HG02938 (cell line): ENCODE results near the gene RIC3.
A peak's percentile ranks its signal among the peaks of the same experiment; 100 is the strongest.

Source experiments
- ATAC-seq: cut with Tn5 transposase; IDR thresholded peaks from one replicate; pipeline ENCODE4 v1.9.1; 2021; ENCODE audit warnings: mild to moderate bottlenecking, moderate library complexity; ENCODE audit not compliant: unreplicated experiment

Gene RIC3

GRCh38 chr11:8105666-8106065 is 63.2 kb downstream of the RIC3 start:
- no peak for ATAC-seq

DNA sequence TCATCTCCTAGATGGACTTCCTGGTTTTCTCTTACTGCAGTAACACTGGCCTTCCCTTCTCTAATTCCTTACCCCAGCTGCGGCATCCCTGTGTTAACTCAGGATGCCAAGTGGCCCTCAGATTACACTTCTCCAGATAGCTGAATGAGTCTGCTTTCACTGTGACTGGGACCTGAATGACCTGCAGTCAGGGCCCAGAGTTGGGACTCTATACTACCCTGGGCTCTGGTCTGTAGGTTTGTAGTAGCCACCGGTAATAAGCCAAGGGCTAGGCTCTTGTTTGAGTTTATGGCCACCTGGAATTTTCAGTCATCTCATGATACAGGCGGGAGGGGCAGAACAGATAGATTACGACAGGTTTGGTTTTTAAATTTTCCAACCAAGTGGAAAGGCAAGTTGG is 63.7 kb downstream of the RIC3 start:
- no peak for ATAC-seq

- no peak for ATAC-seq
These were observed 64.9 kb downstream of the RIC3 start for GRCh38 chr11:8103909-8104308.

DNA sequence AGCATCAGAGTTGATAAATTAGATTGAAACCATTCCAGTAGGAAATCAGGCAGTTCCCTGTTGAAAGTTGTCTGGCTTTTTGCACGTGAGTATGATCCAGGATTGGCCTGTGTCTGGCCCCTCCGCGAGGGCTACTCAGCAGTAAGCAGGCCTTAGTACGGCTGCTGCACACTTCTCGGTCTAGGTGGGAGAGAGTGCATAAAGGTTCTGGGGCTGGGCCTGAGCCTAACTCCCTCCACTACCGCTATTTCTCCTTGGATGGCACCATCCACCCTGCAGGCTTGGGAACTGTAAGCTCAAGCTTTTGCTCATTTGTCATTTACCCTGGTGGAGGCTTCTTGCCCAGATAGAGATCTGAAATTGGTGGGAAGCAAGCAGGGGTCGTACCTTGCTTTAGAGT is 65.9 kb downstream of the RIC3 start:
- ATAC-seq, result no peak

DNA sequence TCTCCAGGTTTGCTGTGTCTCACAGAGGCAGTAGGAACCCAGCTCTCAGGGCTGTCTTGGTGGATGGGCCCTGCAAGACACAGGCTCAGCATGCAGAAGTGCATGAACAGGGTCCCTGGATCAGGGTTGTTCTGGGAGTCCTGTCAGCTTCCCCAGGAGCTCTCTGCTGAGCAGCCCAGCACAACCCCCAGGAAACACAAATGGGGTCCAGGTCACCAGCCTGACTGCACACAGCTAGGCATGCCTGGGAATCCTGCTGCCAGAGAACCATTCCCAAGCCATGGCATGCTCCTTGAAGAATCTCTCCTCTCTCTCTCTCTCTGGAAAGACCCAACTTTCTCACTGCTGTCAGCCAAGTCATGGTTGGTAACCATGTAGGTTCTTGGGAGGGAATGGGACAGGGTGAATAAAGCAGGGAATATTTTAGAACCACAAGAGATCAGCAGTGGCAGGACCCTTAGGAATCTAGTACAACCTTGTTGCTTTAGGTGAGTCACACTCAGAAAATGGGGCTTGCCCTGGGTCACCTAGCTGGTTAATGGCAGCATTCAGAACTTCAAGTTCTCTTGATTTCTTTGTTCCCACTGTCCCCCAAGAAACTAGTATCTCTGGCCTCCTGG is 66.4 kb downstream of the RIC3 start:
- no peak for ATAC-seq

- no peak for ATAC-seq
These were observed 67.4 kb downstream of the RIC3 start for GRCh38 chr11:8101421-8101820.

DNA sequence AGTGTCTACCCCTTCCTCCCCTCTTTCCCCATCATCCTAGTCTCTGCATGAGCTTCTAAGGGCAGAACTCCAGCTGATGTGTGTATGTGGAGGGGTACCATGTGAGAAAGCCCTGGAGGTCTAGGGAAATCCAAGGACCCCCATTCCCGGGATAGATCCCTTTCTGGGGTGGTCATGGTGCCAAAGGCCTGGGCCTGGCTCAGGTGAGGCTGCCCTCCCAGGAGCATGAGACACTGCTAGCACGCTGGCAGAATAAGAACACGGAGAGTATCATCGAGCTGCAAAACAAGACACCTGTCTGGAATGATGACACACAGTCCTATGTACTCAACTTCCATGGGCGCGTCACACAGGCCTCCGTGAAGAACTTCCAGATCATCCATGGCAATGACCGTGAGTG is 68.2 kb downstream of the RIC3 start:
- no peak for ATAC-seq

GRCh38 chr11:8100158-8100557 is 68.7 kb downstream of the RIC3 start:
- ATAC-seq, result no peak

DNA sequence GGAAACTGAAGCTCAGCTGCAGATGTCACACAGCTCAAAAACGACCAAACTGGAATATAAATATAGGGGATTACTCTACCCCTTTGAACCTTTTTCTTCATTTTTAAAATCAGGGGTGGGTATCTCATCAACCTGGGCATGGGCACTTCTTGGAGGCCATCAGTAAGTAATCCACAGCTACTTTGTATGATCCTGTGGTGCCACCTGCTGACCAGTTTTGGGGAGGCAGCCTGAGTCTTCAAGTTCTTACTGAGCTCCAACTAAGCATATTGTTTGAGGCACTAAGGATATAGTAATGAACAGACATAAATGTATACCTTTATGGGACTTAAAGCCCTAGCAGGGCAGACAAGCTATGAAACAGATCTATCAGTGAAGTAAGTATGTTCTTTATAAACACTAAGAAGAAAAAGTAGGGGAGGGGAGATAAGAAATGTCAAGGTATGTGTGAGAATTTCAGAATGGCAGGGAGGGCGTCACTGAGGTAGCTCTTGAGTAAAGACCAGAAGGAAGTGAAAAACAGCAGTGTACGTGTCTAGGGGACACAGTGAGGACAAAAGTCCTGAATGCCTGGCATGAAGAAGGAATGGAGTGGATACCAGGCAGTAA is 69.4 kb downstream of the RIC3 start:
- ATAC-seq, result no peak

- no peak for ATAC-seq
These were observed 69.9 kb downstream of the RIC3 start for GRCh38 chr11:8098879-8099278.

GRCh38 chr11:8098361-8098760 is 70.5 kb downstream of the RIC3 start:
- ATAC-seq, result no peak

GRCh38 chr11:8097926-8098325 is 70.9 kb downstream of the RIC3 start:
- ATAC-seq, result no peak

- ATAC-seq, result no peak
These were observed 71.4 kb downstream of the RIC3 start for GRCh38 chr11:8097468-8097867.

DNA sequence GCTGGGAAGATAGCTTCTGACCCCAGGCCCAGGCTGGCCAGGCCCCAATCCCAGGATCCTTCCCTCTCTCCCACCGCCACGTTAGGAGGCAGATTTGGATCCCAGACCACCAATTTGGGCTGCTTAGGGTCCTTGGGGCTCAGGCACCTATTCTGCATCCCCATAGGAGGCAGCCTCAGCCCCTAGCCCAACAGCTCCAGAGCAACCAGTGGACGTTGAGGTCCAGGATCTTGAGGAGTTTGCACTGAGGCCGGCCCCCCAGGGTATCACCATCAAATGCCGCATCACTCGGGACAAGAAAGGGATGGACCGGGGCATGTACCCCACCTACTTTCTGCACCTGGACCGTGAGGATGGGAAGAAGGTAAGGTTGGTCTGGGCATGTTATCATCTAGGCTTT is 71.8 kb downstream of the RIC3 start:
- ATAC-seq, result no peak

DNA sequence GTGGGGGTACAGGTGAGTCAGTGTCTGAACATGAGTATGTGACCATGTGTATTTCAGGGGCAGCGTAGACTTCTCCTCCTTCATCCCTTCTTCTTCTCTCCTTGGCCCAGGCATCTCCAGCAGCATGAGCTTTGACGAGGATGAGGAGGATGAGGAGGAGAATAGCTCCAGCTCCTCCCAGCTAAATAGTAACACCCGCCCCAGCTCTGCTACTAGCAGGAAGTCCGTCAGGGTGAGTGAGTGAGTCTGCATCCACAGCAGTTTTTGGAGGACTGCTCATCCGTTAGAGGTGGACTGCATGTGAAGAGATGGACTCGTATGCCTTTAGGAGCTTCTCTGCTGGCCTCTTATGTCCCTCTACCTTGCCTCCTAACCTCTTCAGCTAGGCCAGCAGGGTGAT is 72.2 kb downstream of the RIC3 start:
- ATAC-seq, result no peak

DNA sequence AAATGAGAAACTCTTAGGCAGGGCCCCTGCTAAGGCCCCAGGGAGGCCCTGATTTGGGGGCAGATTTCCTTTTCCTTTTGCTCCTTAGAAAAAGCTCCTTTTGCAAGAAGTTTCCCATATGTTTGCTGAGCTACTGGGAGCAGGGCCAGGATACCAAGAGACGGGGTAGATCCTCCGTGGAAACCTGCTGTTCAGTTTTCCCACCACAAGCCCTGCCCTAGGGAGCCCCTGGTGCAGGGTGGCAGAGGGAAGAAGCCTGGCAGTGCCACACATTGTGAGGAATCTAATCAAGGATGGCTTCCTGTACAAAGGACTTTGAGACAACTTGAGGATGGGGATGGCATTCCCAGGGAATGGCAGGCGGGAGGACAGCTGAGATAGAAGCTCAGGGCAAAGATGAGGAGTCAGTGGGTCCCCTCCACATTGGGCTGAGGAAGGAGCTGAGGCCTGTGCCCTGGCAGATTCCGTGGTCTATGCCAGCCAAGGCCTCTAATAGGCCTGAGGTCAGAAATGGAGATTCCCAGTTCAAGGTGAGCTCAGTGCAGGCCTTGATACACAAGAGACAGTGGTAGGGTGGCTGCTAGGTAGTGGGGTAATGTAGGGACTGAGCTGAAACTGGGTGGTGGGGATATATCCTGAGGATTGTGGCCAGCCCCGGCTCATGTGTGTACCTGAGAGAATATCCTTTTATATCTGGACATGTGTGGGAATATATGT is 72.9 kb downstream of the RIC3 start:
- ATAC-seq, result no peak

GRCh38 chr11:8095371-8095770 is 73.5 kb downstream of the RIC3 start:
- no peak for ATAC-seq

DNA sequence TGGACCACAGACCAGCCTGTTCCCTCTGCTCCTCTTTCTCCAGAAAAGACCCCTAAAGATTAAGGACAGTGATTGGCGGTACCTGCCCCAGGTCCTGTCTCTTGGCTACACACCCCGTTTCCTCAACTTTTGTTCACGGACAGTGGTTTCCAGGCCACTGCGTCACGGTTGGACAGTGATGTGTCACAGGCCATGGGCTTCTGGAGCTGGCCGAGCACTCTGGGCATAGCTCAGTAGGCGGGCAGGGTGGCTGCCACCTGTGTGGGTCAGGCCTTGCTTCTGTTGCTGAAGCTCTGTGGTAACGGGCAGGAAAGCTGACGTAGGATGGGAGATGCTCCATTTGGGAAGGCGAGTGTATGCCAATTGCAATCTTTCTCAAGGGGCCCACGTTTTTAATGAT is 74.2 kb downstream of the RIC3 start:
- ATAC-seq, result no peak

- ATAC-seq, result no peak
These were observed 74.8 kb downstream of the RIC3 start for GRCh38 chr11:8093931-8094575.

DNA sequence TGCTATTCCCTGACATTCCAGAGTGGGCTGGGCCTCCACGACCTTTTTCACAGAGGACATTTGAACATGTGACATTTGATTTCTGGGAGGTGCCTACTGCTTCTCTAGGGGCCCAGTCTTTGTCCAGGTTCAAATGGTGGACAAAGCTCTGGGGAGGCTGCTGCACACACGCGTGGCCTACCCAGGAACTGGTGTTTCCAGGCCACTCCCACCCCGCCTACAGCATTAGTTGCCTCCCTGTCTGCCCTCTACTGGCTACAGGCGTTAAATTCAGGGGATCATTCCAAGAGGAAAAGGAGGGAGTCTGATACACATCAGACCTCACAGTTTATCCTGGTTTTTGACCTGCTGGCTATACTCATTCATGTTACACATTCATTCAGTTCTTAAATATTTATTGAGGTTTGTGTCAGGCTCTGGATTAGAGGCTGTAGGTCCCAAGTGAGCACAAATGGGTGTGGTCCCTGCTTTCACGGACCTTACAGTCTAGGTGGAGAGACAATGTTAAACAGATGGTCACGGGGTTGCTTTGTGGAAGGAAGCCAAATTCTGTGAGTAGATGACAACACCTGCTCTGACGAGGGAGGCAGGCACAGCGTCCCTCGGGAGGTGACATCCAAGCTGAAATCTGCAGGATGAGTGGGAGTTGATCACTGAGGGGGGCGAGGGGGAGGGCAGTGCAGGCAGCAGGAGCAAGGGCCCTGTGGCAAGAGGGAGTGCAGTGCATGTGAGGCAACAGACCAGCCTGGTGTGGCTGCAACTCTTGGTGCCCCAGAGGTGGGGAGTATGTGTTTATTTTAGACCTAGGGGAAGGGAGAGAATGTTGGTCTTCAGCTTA is 76.0 kb downstream of the RIC3 start:
- peak; percentile 75 for ATAC-seq

- no peak for ATAC-seq
These were observed 77.1 kb downstream of the RIC3 start for GRCh38 chr11:8091721-8092120.
